K562 (cell line): ENCODE data around the gene NRG2. TPM values are rescaled to one million over a fixed set of nuclear protein-coding genes. Genes with fewer than 3 reads are reported as not detected.

ENCODE experiments used
- ATAC-seq: fragments of 200-7000 bp; cut with Tn5 transposase; 3 replicates; pipeline ENCODE4 v1.9.1; 2020; ENCODE audit warnings: moderate library complexity
- BruUV-seq: library from RNA; stranded (reverse); fragments of 400-500 nt; replicated peaks from 2 replicates; lab custom pipeline; 2021; lab: Mats Ljungman, UMichigan
- CTCF ChIA-PET: fragments of 300-600 bp; formaldehyde crosslinking; extraction: SDS; loops from one replicate; lab custom pipeline; 2021; ENCODE audit warnings: low intra/inter-chr PET ratio; lab: Yijun Ruan, JAX
- POLR2A ChIA-PET: fragments of 300-600, 350-650 bp; sonication (Branson Sonifier 250); formaldehyde crosslinking; extraction: SDS; loops from one replicate; lab custom pipeline; 2021; ENCODE audit warnings: antibody characterized with exemption, inconsistent platforms; lab: Yijun Ruan, JAX
- DNase-seq, 4 experiments: peaks; one replicate each; pipeline versions ENCODE4 v3.0.0 to v3.0.0-alpha.2; 2011 to 2018; ENCODE audit warnings: low spot score in 3 of 4, mixed read lengths in 3 of 4; ENCODE audit errors: extremely low read depth in 1 of 4
- FAIRE-seq: peaks from 2 replicates; lab custom pipeline; 2011; peaks lifted over from hg19 to GRCh38; lab: Jason Lieb, UNC
- H2AFZ ChIP-seq: 2 replicates; pipeline ENCODE4 v1.6.0; 2011; ENCODE audit warnings: low read depth, low read length, control low read depth, inconsistent platforms
- H3K27ac ChIP-seq: fragments of 200-600 bp; 3 replicates; pipeline ENCODE4 v1.8.0; 2011; ENCODE audit warnings: low read depth, mild to moderate bottlenecking, control low read depth, inconsistent platforms, low read length, moderate library complexity, mixed read lengths; ENCODE audit errors: extremely low read depth
- H3K27me3 ChIP-seq, 2 experiments: fragments of 300-600 bp in 1 of 2; 2 replicates in 1 of 2; 3 replicates in 1 of 2; pipeline versions ENCODE4 v1.6.0 to v1.8.0; 2011; ENCODE audit warnings: inconsistent platforms in 2 of 2, low read length in 2 of 2, mild to moderate bottlenecking in 1 of 2, mixed read lengths in 1 of 2, moderate library complexity in 1 of 2; ENCODE audit not compliant: control insufficient read depth in 2 of 2, insufficient read depth in 2 of 2
- H3K36me3 ChIP-seq: fragments of 300-600 bp; 3 replicates; pipeline ENCODE4 v1.8.0; 2011; ENCODE audit warnings: mild to moderate bottlenecking, low read length, inconsistent platforms; ENCODE audit not compliant: control insufficient read depth, insufficient read depth
- H3K4me1 ChIP-seq, 2 experiments: fragments of 200-600 bp in 1 of 2; replicated peaks in 1 of 2; 2 replicates in 1 of 2; 3 replicates in 1 of 2; pipeline versions ENCODE4 v1.5.1 to v1.8.0; 2011; ENCODE audit warnings: inconsistent platforms in 2 of 2, low read length in 2 of 2, mild to moderate bottlenecking in 1 of 2, mixed read lengths in 1 of 2, moderate library complexity in 1 of 2; ENCODE audit not compliant: control insufficient read depth in 2 of 2, insufficient read depth in 2 of 2
- H3K4me2 ChIP-seq: 2 replicates; pipeline ENCODE4 v1.6.1; 2011; ENCODE audit warnings: low read length, control low read depth, inconsistent platforms, mixed read lengths; ENCODE audit not compliant: insufficient read depth
- H3K4me3 ChIP-seq: fragments of 200-600 bp; sonication (generic), shearing (Covaris generic); 2 replicates; pipeline ENCODE4 v1.5.1; 2016; ENCODE audit warnings: control low read depth, inconsistent platforms
- H3K79me2 ChIP-seq: fragments of 200-600 bp; 3 replicates; pipeline ENCODE4 v1.8.0; 2011; ENCODE audit warnings: low read length, inconsistent platforms; ENCODE audit not compliant: control insufficient read depth, insufficient read depth
- H3K9ac ChIP-seq, 2 experiments: 2 replicates each; pipeline versions ENCODE4 v1.6.0 to v1.6.1; 2011; ENCODE audit warnings: low read depth in 2 of 2, low read length in 2 of 2, control low read depth in 1 of 2, inconsistent platforms in 1 of 2, mild to moderate bottlenecking in 1 of 2, mixed read lengths in 1 of 2; ENCODE audit not compliant: insufficient read depth in 1 of 2
- H3K9me1 ChIP-seq: one replicate; pipeline ENCODE4 v1.6.0; 2011; ENCODE audit warnings: inconsistent platforms, mild to moderate bottlenecking, low read length, moderate library complexity; ENCODE audit not compliant: control insufficient read depth, insufficient read depth
- H3K9me3 ChIP-seq: replicated peaks from 2 replicates; pipeline ENCODE4 v1.5.1; 2011; ENCODE audit warnings: low read depth, low read length, inconsistent platforms; ENCODE audit not compliant: control insufficient read depth, insufficient read depth
- H4K20me1 ChIP-seq: replicated peaks from 2 replicates; pipeline ENCODE4 v1.6.1; 2011; ENCODE audit warnings: low read length, inconsistent platforms, mixed read lengths; ENCODE audit not compliant: control insufficient read depth, insufficient read depth
- GTF2E2 ChIP-seq: fragments of 200-800 bp; sonication (Bioruptor generic); IDR thresholded peaks from 2 replicates; pipeline ENCODE4 v1.6.1; 2016; ENCODE audit warnings: missing genetic modification characterization, missing compliant biosample characterization
- KLF10 ChIP-seq: fragments of 250-450 bp; sonication (Bioruptor Pico); IDR thresholded peaks from 2 replicates; pipeline ENCODE4 v1.6.1; 2021; ENCODE audit warnings: matching md5 sums
- RBM34 ChIP-seq: fragments of 200-400 bp; formaldehyde crosslinking; IDR thresholded peaks from 2 replicates; pipeline ENCODE4 v1.6.1; 2018; ENCODE audit warnings: low read length, borderline replicate concordance; ENCODE audit not compliant: insufficient read depth
- ZNF696 ChIP-seq: fragments of 250-450 bp; sonication (Bioruptor Pico); conservative IDR thresholded peaks from 2 replicates; pipeline ENCODE4 v1.4.0; 2020; ENCODE audit warnings: mild to moderate bottlenecking, moderate library complexity
- WGBS: fragments of 100-300 bp; shearing (Covaris generic); methylation state at CpG from one replicate; pipeline ENCODE4 v1.1.6; 2016; ENCODE audit warnings: low coverage, mixed read lengths; ENCODE audit not compliant: insufficient coverage; ENCODE audit errors: missing lambda C conversion rate; 5-methylcytosine and 5-hydroxymethylcytosine counted together
- in situ Hi-C: fragments of 300-500 bp; cut with MboI; formaldehyde crosslinking; loops from 4 replicates; pipeline ENCODE4 v1.15.0; 2018; ENCODE audit warnings: inconsistent platforms, mixed read lengths
- intact Hi-C: fragments of 100-400 bp; cut with micrococcal nuclease; formaldehyde crosslinking; loops from 2 replicates; pipeline ENCODE4 v1.14.2; 2022
- polyA plus RNA-seq, 8 experiments: library from polyadenylated mRNA; depleted of rRNA in 4 of 8; stranded (reverse) in 5 of 8; unstranded in 3 of 8; fragments of >200 nt; fragmentation: Nextera tagmentation in 2 of 8; fragmentation: Illumina TruSeq in 1 of 8; extraction: Ambion mirVana in 2 of 8; extraction: Trizol in 1 of 8; gene quantifications; 2 replicates each; pipeline versions ENCODE4 v1.2.1 to v1.2.3, GENCODE V29; 2011 to 2014; ENCODE audit warnings: inconsistent platforms in 1 of 8, missing spikeins in 1 of 8
- total RNA-seq, 7 experiments: library from RNA; depleted of rRNA in 6 of 7; stranded (reverse); fragments of >200 nt in 6 of 7; fragmentation: Illumina TruSeq in 2 of 7; extraction: Trizol in 2 of 7; gene quantifications; 2 replicates each; pipeline versions ENCODE4 v1.2.1 to v1.2.3, GENCODE V29; 2011 to 2021; ENCODE audit warnings: low replicate concordance in 1 of 7

Gene NRG2
- total and polyA plus RNA-seq, 9 of the 15 experiments (the other 6 are each of a cell fraction or from before 2014, with no cell fraction given), result not detected

DNA sequence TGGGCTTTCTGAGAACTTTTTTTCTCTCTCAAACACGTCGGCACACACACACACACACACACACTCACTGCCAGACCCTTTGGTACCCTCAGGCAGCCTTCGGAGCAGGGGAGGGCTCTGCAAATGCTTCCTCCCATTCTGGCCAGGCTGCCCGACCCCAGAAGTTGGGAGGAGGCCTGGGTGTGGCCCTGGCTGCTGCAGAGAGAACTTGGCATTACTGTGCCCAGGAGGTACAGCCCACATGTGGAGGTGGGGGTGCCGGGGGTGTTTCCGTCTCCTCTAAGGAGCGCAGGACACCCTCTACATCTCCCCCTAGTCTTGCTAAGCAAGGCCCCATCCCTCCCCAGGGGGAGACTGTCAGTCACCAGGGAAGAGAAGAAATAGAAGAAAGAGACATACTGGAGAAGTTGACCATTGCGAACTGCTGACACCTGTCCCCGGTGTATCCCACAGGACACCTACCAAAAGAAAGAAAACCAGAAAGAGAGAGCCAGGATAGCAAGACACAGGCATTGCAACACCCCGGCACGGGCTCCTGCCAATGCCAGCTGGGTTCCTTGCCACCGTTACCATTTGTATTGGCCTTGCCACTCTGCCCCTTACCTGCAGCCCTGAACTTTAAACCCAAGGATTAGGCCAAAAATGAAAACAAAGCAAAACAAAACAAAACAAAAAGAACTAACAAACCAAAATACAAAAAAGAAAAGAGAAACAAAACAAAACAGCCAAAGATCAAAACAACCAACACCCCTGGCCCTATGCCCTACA lies 178.2 kb downstream of the NRG2 start:
- Histone ChIP-seq H3K27ac (no peak overlapping the region), H3K4me3 (no peak overlapping the region)
- FAIRE-seq, result no peak
- TF ChIP-seq GTF2E2 (tag), result no peak
- TF ChIP-seq RBM34, result no peak
- no peak for TF ChIP-seq KLF10 (CRISPR knock-in tag)
- no peak for TF ChIP-seq ZNF696
- TF ChIP-seq, all 486 proteins: peak for 0
- Histone ChIP-seq H3K9me3 (no peaks in the 10 kb centered on the region), H3K9me1 (no peaks in the 10 kb centered on the region), H3K27me3 (peaks cover 3 to 29% of the 10 kb centered on the region in 2 experiments; a peak in 3 of 5 replicates), H3K79me2 (no peaks in the 10 kb centered on the region), H3K4me1 (no peaks in the 10 kb centered on the region), H2AFZ (no peak overlapping the region), H3K9ac (no peak overlapping the region), H3K36me3 (no peaks in the 10 kb centered on the region), H3K4me2 (no peak overlapping the region), H4K20me1 (0 out of 2 replicates have a peak, but pooled peaks cover 2% of the 10 kb centered on the region)
- ChIA-PET POLR2A (no interaction called here), CTCF (interaction anchor here (0.6 to 2.7 kb wide), 8 partner anchors 73 to 958 kb away, joined by 3 to 23 read pairs (median 6); no protein-coding TSS in a partner anchor)
- ATAC-seq (no peak), DNase-seq (no peak)
- no TSS peak for BruUV-seq
- intact Hi-C loops (loop anchor here (1.0 to 5.0 kb wide), 3 partner anchors 78 to 228 kb away; no protein-coding TSS in a partner anchor), in situ Hi-C loops (no loop called here)
- WGBS, result 1% methylated on average over 11 of the region's 12 CpGs
